HepG2 (cell line): ENCODE results near the gene ARHGEF9. TPM values are rescaled to one million over a fixed set of nuclear protein-coding genes. Genes with fewer than 3 reads are reported as not detected.

Experiments used
- ATAC-seq: fragments of 200-7000 bp; cut with Tn5 transposase; 3 replicates; pipeline ENCODE4 v1.9.1; 2020; ENCODE audit warnings: mild to moderate bottlenecking, moderate library complexity
- BruUV-seq: library from RNA; stranded (reverse); fragments of 400-500 nt; replicated peaks from 2 replicates; lab custom pipeline; 2021; lab: Mats Ljungman, UMichigan
- CTCF ChIA-PET: fragments of 300-600 bp; formaldehyde crosslinking; extraction: SDS; loops from one replicate; lab custom pipeline; 2021; ENCODE audit warnings: low total read pairs, inconsistent platforms, low intra/inter-chr PET ratio; lab: Yijun Ruan, JAX
- POLR2A ChIA-PET: fragments of 350-600 bp; sonication (Branson Sonifier 250); formaldehyde crosslinking; loops from one replicate; lab custom pipeline; 2020; ENCODE audit warnings: antibody characterized with exemption, inconsistent platforms; lab: Yijun Ruan, JAX
- DNase-seq: peaks from one replicate; pipeline ENCODE4 v3.0.0-alpha.2; 2015; ENCODE audit warnings: low spot score
- FAIRE-seq: peaks from 3 replicates; lab custom pipeline; 2011; peaks lifted over from hg19 to GRCh38; lab: Jason Lieb, UNC
- H2AFZ ChIP-seq: one replicate; pipeline ENCODE4 v1.6.1; 2011; ENCODE audit warnings: low read length, inconsistent platforms
- H3K27ac ChIP-seq: fragments of 300-600 bp; 3 replicates; pipeline ENCODE4 v1.8.0; 2011; ENCODE audit warnings: mixed run types, mild to moderate bottlenecking, mixed read lengths, low read length, inconsistent platforms; ENCODE audit not compliant: insufficient read depth; ENCODE audit errors: extremely low read length
- H3K27me3 ChIP-seq, 2 experiments: fragments of 200-600 bp in 1 of 2; 2 replicates in 1 of 2; 3 replicates in 1 of 2; pipeline versions ENCODE4 v1.6.0 to v1.8.0; 2011; ENCODE audit warnings: low read length in 2 of 2, mild to moderate bottlenecking in 2 of 2, moderate library complexity in 2 of 2, inconsistent platforms in 1 of 2; ENCODE audit not compliant: insufficient read depth in 2 of 2, control insufficient read depth in 1 of 2
- H3K36me3 ChIP-seq, 2 experiments: fragments of 200-600 bp in 1 of 2; replicated peaks in 1 of 2; 2 replicates in 1 of 2; 3 replicates in 1 of 2; pipeline versions ENCODE4 v1.5.1 to v1.8.0; 2011; ENCODE audit warnings: low read length in 2 of 2, inconsistent platforms in 1 of 2; ENCODE audit not compliant: insufficient read depth in 2 of 2, control insufficient read depth in 1 of 2
- H3K4me1 ChIP-seq: 2 replicates; pipeline ENCODE4 v1.5.1; 2012; ENCODE audit warnings: low read length, inconsistent platforms; ENCODE audit not compliant: insufficient read depth
- H3K4me2 ChIP-seq: 2 replicates; pipeline ENCODE4 v1.6.0; 2011; ENCODE audit warnings: low read depth, low read length, inconsistent platforms
- H3K4me3 ChIP-seq, 3 experiments: fragments of 200-600 bp in 1 of 3; sonication (generic), shearing (Covaris generic) in 1 of 3; replicated peaks in 1 of 3; 2 replicates each; pipeline ENCODE4 v1.5.1; 2011 to 2016; ENCODE audit warnings: low read length in 3 of 3, inconsistent platforms in 2 of 3, low read depth in 2 of 3, mild to moderate bottlenecking in 2 of 3, control low read depth in 1 of 3, mixed read lengths in 1 of 3; ENCODE audit not compliant: insufficient read depth in 1 of 3
- H3K79me2 ChIP-seq: one replicate; pipeline ENCODE4 v1.6.1; 2011; ENCODE audit warnings: low read length, inconsistent platforms; ENCODE audit not compliant: insufficient read depth
- H3K9ac ChIP-seq: 2 replicates; pipeline ENCODE4 v1.6.0; 2011; ENCODE audit warnings: mild to moderate bottlenecking, low read depth, low read length, inconsistent platforms; ENCODE audit not compliant: insufficient read depth
- H3K9me3 ChIP-seq: 2 replicates; pipeline ENCODE4 v1.5.1; 2012; ENCODE audit warnings: mild to moderate bottlenecking, low read length
- H4K20me1 ChIP-seq: 2 replicates; pipeline ENCODE4 v1.6.0; 2011; ENCODE audit warnings: inconsistent platforms, mild to moderate bottlenecking, low read length, moderate library complexity; ENCODE audit not compliant: insufficient read depth
- FOXK1 ChIP-seq: sonication (generic); formaldehyde crosslinking; IDR thresholded peaks from 2 replicates; pipeline ENCODE4 v1.4.0; 2020; ENCODE audit warnings: low read depth, missing genetic modification reagents, borderline replicate concordance
- JDP2 ChIP-seq: sonication (generic); formaldehyde crosslinking; IDR thresholded peaks from 2 replicates; pipeline ENCODE4 v1.8.1; 2022; ENCODE audit warnings: missing genetic modification reagents, borderline replicate concordance
- NCOA5 ChIP-seq: sonication (generic); formaldehyde crosslinking; IDR thresholded peaks from 2 replicates; pipeline ENCODE4 v1.4.0; 2020; ENCODE audit warnings: missing genetic modification reagents
- PHF20 ChIP-seq: sonication (generic); formaldehyde crosslinking; IDR thresholded peaks from 2 replicates; pipeline ENCODE4 v1.5.0; 2020; ENCODE audit warnings: mild to moderate bottlenecking, missing genetic modification reagents
- RORA ChIP-seq: sonication (generic); formaldehyde crosslinking; IDR thresholded peaks from 2 replicates; pipeline ENCODE4 v1.5.0; 2020; ENCODE audit warnings: mild to moderate bottlenecking, missing genetic modification reagents, moderate library complexity
- SRY ChIP-seq: sonication (generic); formaldehyde crosslinking; IDR thresholded peaks from 2 replicates; pipeline ENCODE4 v1.8.0; 2022; ENCODE audit warnings: mild to moderate bottlenecking, missing genetic modification reagents
- STAG1 ChIP-seq: sonication (generic); formaldehyde crosslinking; IDR thresholded peaks from 2 replicates; pipeline ENCODE4 v1.4.0; 2020; ENCODE audit warnings: missing genetic modification reagents
- YEATS2 ChIP-seq: sonication (generic); formaldehyde crosslinking; IDR thresholded peaks from 2 replicates; pipeline ENCODE4 v1.4.0; 2020; ENCODE audit warnings: missing genetic modification reagents, borderline replicate concordance
- ZNF251 ChIP-seq: sonication (generic); formaldehyde crosslinking; IDR thresholded peaks from 2 replicates; pipeline ENCODE4 v1.9.0; 2021; ENCODE audit warnings: mild to moderate bottlenecking, missing genetic modification reagents
- ZNF484 ChIP-seq: sonication (generic); formaldehyde crosslinking; IDR thresholded peaks from 2 replicates; pipeline ENCODE4 v1.5.1; 2020; ENCODE audit warnings: mild to moderate bottlenecking, low read depth, missing genetic modification reagents, borderline replicate concordance
- WGBS: methylation state at CpG from one replicate; pipeline ENCODE4 v1.1.6; 2017; ENCODE audit warnings: low lambda C conversion rate; 5-methylcytosine and 5-hydroxymethylcytosine counted together
- in situ Hi-C: cut with HindIII; loops from 2 replicates; pipeline ENCODE4 v1.10.0; 2017; ENCODE audit warnings: low pct_unique_long_range_greater_than_20kb; ENCODE audit not compliant: extremely low pct_ligation_motif_present
- intact Hi-C: fragments of 100-400 bp; cut with micrococcal nuclease; formaldehyde crosslinking; loops from one replicate; pipeline ENCODE4 v1.10.0; 2022; ENCODE audit not compliant: unreplicated experiment
- polyA plus RNA-seq, 8 experiments: library from polyadenylated mRNA; depleted of rRNA in 3 of 8; stranded (reverse) in 7 of 8; unstranded in 1 of 8; fragments of >200 nt; fragmentation: Illumina TruSeq in 4 of 8; extraction: Trizol in 4 of 8; gene quantifications; 2 replicates each; pipeline versions ENCODE4 v1.2.1 to v1.2.3, GENCODE V29; 2011 to 2016; ENCODE audit warnings: low read depth in 4 of 8, missing spikeins in 1 of 8, mixed read lengths in 1 of 8; ENCODE audit not compliant: insufficient read depth in 1 of 8
- total RNA-seq, 5 experiments: library from RNA; depleted of rRNA; stranded (reverse); fragments of >200 nt; fragmentation: Illumina TruSeq; extraction: Trizol; gene quantifications; 2 replicates each; pipeline ENCODE4 v1.2.3, GENCODE V29; 2016; ENCODE audit warnings: low read depth in 1 of 5
- TF ChIP-seq, protein P1 (sequence below): sonication (generic); formaldehyde crosslinking; IDR thresholded peaks from 2 replicates; pipeline ENCODE4 v1.8.1; 2023; ENCODE audit warnings: missing genetic modification reagents, inconsistent platforms, borderline replicate concordance
- TF ChIP-seq, protein P2 (sequence below): sonication (generic); formaldehyde crosslinking; conservative IDR thresholded peaks from 2 replicates; pipeline ENCODE4 v1.4.0; 2020; ENCODE audit warnings: missing genetic modification reagents

The ARHGEF9 gene
- total and polyA plus RNA-seq, 2 of the 13 experiments (the other 11 are each of a cell fraction or from before 2014, with no cell fraction given): 0.91 to 1.8 TPM

DNA sequence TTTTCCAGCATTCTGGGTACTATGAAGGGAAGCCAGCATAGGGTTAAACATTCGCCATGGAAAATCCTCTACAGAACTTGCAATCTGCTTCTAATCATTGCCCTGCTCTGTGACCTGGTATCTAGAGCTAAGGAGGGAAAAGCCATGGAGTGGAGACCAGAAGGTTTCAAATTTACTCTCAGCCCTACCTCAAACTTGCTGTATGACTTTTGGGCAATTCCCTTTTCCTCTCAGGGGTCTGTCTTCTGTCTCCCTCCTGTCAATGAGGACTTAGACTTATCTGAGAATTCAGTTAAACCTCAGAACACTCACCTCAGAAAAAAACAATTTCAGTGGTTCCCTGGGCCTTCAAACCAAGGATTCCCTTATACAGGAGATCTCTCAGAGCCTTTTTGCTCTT is 29.1 kb downstream of the ARHGEF9 start:
- CTCF ChIA-PET: no interaction called here
- intact Hi-C loops: no loop called here
- BruUV-seq: no TSS peak

DNA sequence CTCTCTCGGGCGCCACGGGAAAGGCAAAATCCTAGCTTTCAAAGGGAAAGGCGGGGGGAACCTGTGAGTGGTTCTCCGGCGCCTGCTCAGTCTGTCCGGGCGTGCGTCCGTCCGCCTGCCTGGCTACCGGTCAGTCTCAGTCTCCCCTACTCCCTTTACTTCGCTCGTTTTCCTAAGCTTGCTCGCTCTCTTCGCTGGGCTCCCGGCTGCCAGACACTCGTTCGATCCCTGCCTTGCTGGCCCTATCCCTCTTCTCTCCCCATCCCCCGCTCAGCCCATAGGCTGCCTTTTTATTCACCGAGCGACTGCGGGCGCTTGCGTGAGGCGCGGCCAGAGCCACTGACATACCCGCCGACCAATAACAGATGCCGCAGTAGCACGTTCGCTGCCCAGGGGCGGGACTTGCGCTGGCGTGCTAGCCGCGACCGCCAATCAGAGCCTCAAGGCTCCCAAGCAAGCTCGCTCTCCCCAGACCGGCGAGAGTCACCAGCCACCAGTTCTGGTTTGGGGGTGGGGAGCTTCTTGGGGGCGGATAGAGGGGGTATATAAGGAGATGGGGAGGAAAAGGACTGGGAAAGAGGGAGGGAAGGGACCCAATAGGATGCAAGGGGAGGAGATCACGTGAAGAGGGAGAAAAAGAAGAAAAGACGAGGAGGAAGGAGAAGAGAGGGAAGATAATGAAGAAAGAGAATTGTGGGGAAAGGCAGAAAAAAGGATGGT is 30.0 kb downstream of the ARHGEF9 start:
- H3K27ac ChIP-seq: peak overlapping the region; percentile 38
- FAIRE-seq: peak; percentile 59
- H3K27me3 ChIP-seq: no peaks in the 10 kb centered on the region
- peak overlapping the region; percentile 75 for H3K4me2 ChIP-seq
- H3K4me1 ChIP-seq: 0 out of 2 replicates have a peak, but pooled peaks cover 5% of the 10 kb centered on the region
- peak; percentile 99 for ATAC-seq
- no peaks in the 10 kb centered on the region for H4K20me1 ChIP-seq
- H3K36me3 ChIP-seq: no peaks in the 10 kb centered on the region
- H2AFZ ChIP-seq: no peak overlapping the region
- intact Hi-C loops: no loop called here
- BruUV-seq: no TSS peak
- in situ Hi-C loops: no loop called here
- peak overlapping the region; percentile 34 to 73 (median 64) for H3K4me3 ChIP-seq
- DNase-seq: peak; percentile 61
- no peaks in the 10 kb centered on the region for H3K9me3 ChIP-seq
- H3K9ac ChIP-seq: peak overlapping the region; percentile 46; the same call in 1 of the 2 replicates
- 2% methylated on average over 7 of the region's 44 CpGs for WGBS
- H3K79me2 ChIP-seq: no peaks in the 10 kb centered on the region
- ChIA-PET POLR2A (no interaction called here), CTCF (no interaction called here)
- TF ChIP-seq, protein P1, sequence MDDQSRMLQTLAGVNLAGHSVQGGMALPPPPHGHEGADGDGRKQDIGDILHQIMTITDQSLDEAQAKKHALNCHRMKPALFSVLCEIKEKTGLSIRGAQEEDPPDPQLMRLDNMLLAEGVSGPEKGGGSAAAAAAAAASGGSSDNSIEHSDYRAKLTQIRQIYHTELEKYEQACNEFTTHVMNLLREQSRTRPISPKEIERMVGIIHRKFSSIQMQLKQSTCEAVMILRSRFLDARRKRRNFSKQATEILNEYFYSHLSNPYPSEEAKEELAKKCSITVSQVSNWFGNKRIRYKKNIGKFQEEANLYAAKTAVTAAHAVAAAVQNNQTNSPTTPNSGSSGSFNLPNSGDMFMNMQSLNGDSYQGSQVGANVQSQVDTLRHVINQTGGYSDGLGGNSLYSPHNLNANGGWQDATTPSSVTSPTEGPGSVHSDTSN (CRISPR knock-in tag): no peak
- TF ChIP-seq ZNF251 (CRISPR knock-in tag) (no peak), RORA (no peak), STAG1 (CRISPR knock-in tag) (no peak), ZNF484 (CRISPR knock-in tag) (no peak), SRY (CRISPR knock-in tag) (no peak), YEATS2 (CRISPR knock-in tag) (no peak), NCOA5 (CRISPR knock-in tag) (no peak), PHF20 (no peak)
- TF ChIP-seq, protein P2, sequence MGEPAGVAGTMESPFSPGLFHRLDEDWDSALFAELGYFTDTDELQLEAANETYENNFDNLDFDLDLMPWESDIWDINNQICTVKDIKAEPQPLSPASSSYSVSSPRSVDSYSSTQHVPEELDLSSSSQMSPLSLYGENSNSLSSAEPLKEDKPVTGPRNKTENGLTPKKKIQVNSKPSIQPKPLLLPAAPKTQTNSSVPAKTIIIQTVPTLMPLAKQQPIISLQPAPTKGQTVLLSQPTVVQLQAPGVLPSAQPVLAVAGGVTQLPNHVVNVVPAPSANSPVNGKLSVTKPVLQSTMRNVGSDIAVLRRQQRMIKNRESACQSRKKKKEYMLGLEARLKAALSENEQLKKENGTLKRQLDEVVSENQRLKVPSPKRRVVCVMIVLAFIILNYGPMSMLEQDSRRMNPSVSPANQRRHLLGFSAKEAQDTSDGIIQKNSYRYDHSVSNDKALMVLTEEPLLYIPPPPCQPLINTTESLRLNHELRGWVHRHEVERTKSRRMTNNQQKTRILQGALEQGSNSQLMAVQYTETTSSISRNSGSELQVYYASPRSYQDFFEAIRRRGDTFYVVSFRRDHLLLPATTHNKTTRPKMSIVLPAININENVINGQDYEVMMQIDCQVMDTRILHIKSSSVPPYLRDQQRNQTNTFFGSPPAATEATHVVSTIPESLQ (CRISPR knock-in tag): no peak

More for the DNA sequence above, 29.1 kb downstream of the ARHGEF9 start:
- FAIRE-seq (no peak), DNase-seq (no peak), ATAC-seq (no peak)
- no peaks in the 10 kb centered on the region for H4K20me1 ChIP-seq
- no peak overlapping the region for H3K9ac ChIP-seq
- 100% methylated on average over 1 of the region's 1 CpG for WGBS
- no peak overlapping the region for H3K4me2 ChIP-seq
- no peak overlapping the region for H3K27ac ChIP-seq
- no peaks in the 10 kb centered on the region for H3K27me3 ChIP-seq
- H3K4me3 ChIP-seq: no peak overlapping the region
- no peaks in the 10 kb centered on the region for H3K79me2 ChIP-seq
- H3K4me1 ChIP-seq: 0 out of 2 replicates have a peak, but pooled peaks cover 5% of the 10 kb centered on the region
- H2AFZ ChIP-seq: no peak overlapping the region
- POLR2A ChIA-PET: no interaction called here
- no peaks in the 10 kb centered on the region for H3K9me3 ChIP-seq
- no peak for TF ChIP-seq FOXK1
- TF ChIP-seq JDP2 (CRISPR knock-in tag): no peak
- in situ Hi-C loops: no loop called here
- H3K36me3 ChIP-seq: no peaks in the 10 kb centered on the region
